Esophagus muscularis mucosa (tissue), 4 donors: ENCODE measurements around the gene INPP1. TPM values are rescaled to one million over a fixed set of nuclear protein-coding genes. Genes with fewer than 3 reads are reported as not detected.
"Not testable (repeated sequence)": the region's sequence is repeated elsewhere in the genome, so short reads cannot be mapped to it uniquely, and the experiment has no call there.

Experiments used
- DNase-seq: peaks from one replicate; pipeline ENCODE4 v3.0.0-alpha.2; 2017; ENCODE audit errors: extremely low spot score
- H3K27ac ChIP-seq, 4 donors: fragments of 200-600 bp; sonication (generic); replicated peaks in 1 of 4; 1 replicate in 3 of 4; 2 replicates in 1 of 4; pipeline ENCODE4 v1.5.1; 2016 to 2019; ENCODE audit warnings: mild to moderate bottlenecking in 1 of 4
- H3K27me3 ChIP-seq, 4 donors: fragments of 200-600 bp; sonication (generic); one replicate each; pipeline versions ENCODE4 v1.5.1 to v1.6.0; 2016 to 2019
- H3K36me3 ChIP-seq, 4 donors: fragments of 200-600 bp; sonication (generic); one replicate each; pipeline ENCODE4 v1.5.1; 2016 to 2019
- H3K4me1 ChIP-seq, 4 donors: fragments of 200-600 bp; sonication (generic); one replicate each; pipeline ENCODE4 v1.5.1; 2016 to 2019
- H3K4me3 ChIP-seq, 4 donors: fragments of 200-600 bp; sonication (generic); 1 replicate in 2 of 4; 2 replicates in 2 of 4; pipeline ENCODE4 v1.5.1; 2016 to 2019; ENCODE audit warnings: mild to moderate bottlenecking in 4 of 4, moderate library complexity in 1 of 4
- H3K9me3 ChIP-seq, 4 donors: fragments of 200-600 bp; sonication (generic); 1 replicate in 3 of 4; 2 replicates in 1 of 4; pipeline ENCODE4 v1.5.1; 2016 to 2019
- EP300 ChIP-seq: sonication (generic); formaldehyde crosslinking; IDR thresholded peaks from one replicate; pipeline ENCODE4 v1.6.1; 2017; ENCODE audit warnings: antibody characterized with exemption
- POLR2A ChIP-seq: fragments of 450-650 bp; IDR thresholded peaks from one replicate; pipeline ENCODE4 v1.6.1; 2017; ENCODE audit warnings: antibody characterized with exemption, moderate library complexity, mild to moderate bottlenecking, low read depth
- POLR2AphosphoS5 ChIP-seq, 2 donors: sonication (generic); formaldehyde crosslinking; IDR thresholded peaks; one replicate each; pipeline ENCODE4 v1.6.1; 2017; ENCODE audit warnings: antibody characterized with exemption in 2 of 2
- WGBS: methylation state at CpG from one replicate; pipeline ENCODE4 v1.1.5; 2018; 5-methylcytosine and 5-hydroxymethylcytosine counted together
- intact Hi-C: fragments of 100-400 bp; cut with DNase I; formaldehyde crosslinking; loops from one replicate; pipeline ENCODE4 v1.15.1; 2023
- total RNA-seq, 4 donors: library from RNA; depleted of rRNA; stranded (reverse); fragments of >200 nt; gene quantifications; one replicate each; pipeline versions ENCODE4 v1.1.0 to v1.2.1, GENCODE V29; 2016
- TF ChIP-seq, protein P1 (sequence below), 3 experiments: fragments of 200-600 bp in 2 of 3; fragments of 450-650 bp in 1 of 3; sonication (generic) in 2 of 3; IDR thresholded peaks; one replicate each; pipeline ENCODE4 v1.5.1; 2017 to 2019; ENCODE audit warnings: antibody characterized with exemption in 3 of 3, mild to moderate bottlenecking in 2 of 3, moderate library complexity in 1 of 3

The INPP1 gene, protein sequence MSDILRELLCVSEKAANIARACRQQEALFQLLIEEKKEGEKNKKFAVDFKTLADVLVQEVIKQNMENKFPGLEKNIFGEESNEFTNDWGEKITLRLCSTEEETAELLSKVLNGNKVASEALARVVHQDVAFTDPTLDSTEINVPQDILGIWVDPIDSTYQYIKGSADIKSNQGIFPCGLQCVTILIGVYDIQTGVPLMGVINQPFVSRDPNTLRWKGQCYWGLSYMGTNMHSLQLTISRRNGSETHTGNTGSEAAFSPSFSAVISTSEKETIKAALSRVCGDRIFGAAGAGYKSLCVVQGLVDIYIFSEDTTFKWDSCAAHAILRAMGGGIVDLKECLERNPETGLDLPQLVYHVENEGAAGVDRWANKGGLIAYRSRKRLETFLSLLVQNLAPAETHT
- total RNA-seq = 10 to 100 TPM; 17.1 to 23.6 (median 21.0) TPM

DNA sequence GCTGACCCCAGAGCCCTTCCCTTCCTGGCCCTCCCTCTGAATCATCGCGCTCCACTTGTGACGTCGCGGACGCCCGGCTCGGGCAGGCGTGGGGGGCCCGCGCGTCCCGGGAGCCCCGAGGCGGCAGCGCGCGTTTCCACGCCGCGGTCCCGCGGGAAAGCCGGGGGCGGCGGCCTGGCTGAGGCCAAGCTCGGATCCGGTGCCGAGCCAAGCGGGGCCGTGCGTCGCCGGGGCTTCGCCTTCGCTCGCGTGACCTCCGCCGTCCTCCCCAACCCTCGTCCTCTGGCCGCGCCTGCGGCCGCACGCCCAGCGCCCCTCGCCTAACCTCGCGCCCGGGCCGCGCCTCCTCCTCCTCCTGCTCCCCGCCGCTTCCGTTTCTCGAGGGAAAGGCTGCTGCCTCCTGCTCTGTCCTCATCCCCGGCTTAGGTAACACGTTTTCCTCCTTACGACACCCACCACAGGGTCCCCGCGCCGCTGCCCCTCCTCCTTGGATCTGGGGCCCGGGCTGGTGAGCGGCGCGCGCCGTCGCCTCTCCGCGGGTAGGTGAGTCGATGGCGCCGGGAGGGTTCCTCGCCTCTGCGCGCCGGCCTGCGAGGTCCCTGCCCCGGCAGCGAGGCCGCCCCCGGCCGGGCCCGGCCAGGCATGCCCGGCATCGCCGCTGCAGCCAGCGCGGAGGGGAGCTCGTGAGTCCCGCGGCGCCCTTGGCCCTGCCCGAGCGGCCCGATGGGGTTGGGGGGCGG, at the start of gene INPP1:
TSS of gene INPP1 (plus strand) at position 54 of the 740 bp plus-strand sequence. CDS start 16,514 bp downstream, outside the sequence.
- Histone ChIP-seq H3K36me3 (peaks cover 0 to under 1% (median 0%) of the 10 kb centered on the region in 4 donors), H3K27me3 (no peaks in the 10 kb centered on the region), H3K4me3 (peak within 1 kb of the TSS; percentile 82 to 89 (median 84)), H3K4me1 (peaks cover 20 to 42% (median 40%) of the 10 kb centered on the region in 4 donors), H3K27ac (peak within 1 kb of the TSS; percentile 95 to 98 (median 97)), H3K9me3 (no peaks in the 10 kb centered on the region)
- TF ChIP-seq POLR2AphosphoS5 (IDR thresholded peaks at IDR 0.05) (peak; percentile 65 to 80), EP300 (no peak)
- intact Hi-C loops = no loop called here
- 0% methylated on average over 53 of the region's 99 CpGs for WGBS
- no peak for DNase-seq

DNA sequence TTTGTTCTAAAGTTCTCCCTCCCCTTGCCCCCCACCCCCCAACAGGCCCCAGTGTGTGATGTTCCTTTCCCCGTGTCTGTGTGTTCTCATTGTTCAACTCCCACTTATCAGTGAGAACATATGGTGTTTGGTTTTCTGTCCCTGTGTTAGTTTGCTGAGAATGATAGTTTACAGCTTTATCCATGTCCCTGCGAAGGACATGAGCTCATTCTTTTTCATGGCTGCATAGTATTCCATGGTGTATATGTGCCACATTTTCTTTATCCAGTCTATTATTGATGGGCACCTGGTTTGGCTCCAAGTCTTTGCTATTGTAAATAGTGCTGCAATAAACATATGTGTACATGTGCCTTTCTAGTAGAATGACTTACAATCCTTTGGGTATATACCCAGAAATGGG, 45.5 kb upstream of the INPP1 start:
- H3K4me3 ChIP-seq, H3K27ac ChIP-seq, DNase-seq, intact Hi-C loops, H3K9me3 ChIP-seq, H3K27me3 ChIP-seq, H3K4me1 ChIP-seq: not testable (repeated sequence)
- H3K36me3 ChIP-seq = peaks cover 11 to 36% (median 17%) of the 10 kb centered on the region in 4 donors
- 100% methylated on average over 2 of the region's 2 CpGs for WGBS

DNA sequence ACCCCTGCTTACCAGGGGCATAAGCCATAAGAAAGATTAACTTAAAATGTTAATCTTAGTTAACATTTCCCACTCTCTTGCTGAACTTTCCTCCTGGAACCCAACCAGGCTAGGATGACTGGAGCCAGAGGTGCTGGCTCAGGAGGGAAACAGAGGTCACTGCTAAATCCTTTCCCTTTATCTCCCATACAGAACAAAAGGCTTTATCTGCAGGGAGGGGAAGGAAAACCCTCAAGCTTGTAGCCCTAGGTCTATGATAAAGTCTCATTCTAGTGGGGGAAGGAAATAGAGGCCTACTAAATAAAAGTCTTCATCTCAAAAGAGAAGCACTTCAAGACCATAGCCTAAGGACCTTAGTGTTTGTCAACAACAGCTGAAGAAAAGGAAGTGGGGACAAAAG, 42.4 kb upstream of the INPP1 start:
- Histone ChIP-seq H3K4me1 (peaks cover 0 to 6% (median 0%) of the 10 kb centered on the region in 4 donors), H3K36me3 (peaks cover 0 to 19% (median 6%) of the 10 kb centered on the region in 4 donors), H3K27me3 (no peaks in the 10 kb centered on the region), H3K9me3 (no peaks in the 10 kb centered on the region), H3K27ac (no peak overlapping the region), H3K4me3 (no peak overlapping the region)
- intact Hi-C loops = no loop called here
- DNase-seq = no peak
- TF ChIP-seq EP300 (no peak), POLR2AphosphoS5 (IDR thresholded peaks at IDR 0.05) (no peak), POLR2A (no peak)
- TF ChIP-seq, protein P1, sequence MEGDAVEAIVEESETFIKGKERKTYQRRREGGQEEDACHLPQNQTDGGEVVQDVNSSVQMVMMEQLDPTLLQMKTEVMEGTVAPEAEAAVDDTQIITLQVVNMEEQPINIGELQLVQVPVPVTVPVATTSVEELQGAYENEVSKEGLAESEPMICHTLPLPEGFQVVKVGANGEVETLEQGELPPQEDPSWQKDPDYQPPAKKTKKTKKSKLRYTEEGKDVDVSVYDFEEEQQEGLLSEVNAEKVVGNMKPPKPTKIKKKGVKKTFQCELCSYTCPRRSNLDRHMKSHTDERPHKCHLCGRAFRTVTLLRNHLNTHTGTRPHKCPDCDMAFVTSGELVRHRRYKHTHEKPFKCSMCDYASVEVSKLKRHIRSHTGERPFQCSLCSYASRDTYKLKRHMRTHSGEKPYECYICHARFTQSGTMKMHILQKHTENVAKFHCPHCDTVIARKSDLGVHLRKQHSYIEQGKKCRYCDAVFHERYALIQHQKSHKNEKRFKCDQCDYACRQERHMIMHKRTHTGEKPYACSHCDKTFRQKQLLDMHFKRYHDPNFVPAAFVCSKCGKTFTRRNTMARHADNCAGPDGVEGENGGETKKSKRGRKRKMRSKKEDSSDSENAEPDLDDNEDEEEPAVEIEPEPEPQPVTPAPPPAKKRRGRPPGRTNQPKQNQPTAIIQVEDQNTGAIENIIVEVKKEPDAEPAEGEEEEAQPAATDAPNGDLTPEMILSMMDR (IDR thresholded peaks at IDR 0.05) = no peak

DNA sequence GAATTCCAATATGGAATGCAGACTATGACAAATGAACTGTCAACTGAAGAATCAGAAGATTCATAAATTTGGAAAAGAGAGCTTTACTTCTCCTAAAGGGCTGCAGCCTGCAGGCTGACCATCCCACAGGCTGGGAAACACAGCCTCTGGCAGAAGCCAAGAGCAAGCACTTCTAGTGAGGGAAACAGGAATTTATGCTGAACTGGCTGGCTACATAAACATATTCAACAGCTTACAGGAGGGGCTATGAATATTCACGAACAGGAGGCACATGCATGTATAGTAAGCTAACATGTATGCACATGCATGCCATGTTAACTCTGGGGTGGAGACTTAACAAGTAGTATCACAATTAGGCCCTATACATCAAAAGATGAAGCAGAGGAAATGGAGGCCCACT, 41.3 kb upstream of the INPP1 start:
- WGBS = 94% methylated on average over 1 of the region's 1 CpG
- intact Hi-C loops = no loop called here
- no peak for DNase-seq

DNA sequence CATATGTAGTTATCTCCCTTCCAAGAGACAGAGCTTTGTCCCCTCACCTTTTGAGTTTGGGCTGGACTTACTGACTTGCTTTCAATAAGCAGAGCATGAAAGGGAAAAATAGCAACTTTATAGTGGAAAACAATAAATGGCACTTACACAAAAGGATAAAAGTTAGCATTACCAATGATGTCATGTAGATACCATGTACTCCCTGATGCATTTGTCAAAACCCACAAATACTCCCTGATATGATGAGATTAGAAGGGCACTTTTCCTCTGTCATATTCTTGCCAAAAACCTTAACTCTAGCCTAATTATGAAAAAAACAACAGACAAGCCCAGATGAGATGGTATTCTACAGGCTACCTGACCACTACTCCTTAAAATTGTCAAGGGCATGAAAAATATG, 39.7 kb upstream of the INPP1 start:
- intact Hi-C loops = no loop called here
- H3K27me3 ChIP-seq = no peaks in the 10 kb centered on the region
- TF ChIP-seq EP300 = no peak
- TF ChIP-seq POLR2AphosphoS5 (IDR thresholded peaks at IDR 0.05) = no peak
- TF ChIP-seq POLR2A = no peak
- TF ChIP-seq, protein P1 (IDR thresholded peaks at IDR 0.05) = no peak
- peaks cover 0 to 6% (median 0%) of the 10 kb centered on the region in 4 donors for H3K4me1 ChIP-seq
- peaks cover 0 to 16% (median 0%) of the 10 kb centered on the region in 4 donors for H3K36me3 ChIP-seq
- no peak overlapping the region for H3K4me3 ChIP-seq
- DNase-seq = no peak
- no peak overlapping the region for H3K27ac ChIP-seq
- H3K9me3 ChIP-seq = no peaks in the 10 kb centered on the region

More for the DNA sequence above, 41.3 kb upstream of the INPP1 start:
- TF ChIP-seq EP300 = no peak
- no peak for TF ChIP-seq POLR2AphosphoS5 (IDR thresholded peaks at IDR 0.05)
- no peak for TF ChIP-seq POLR2A
- TF ChIP-seq, protein P1 (IDR thresholded peaks at IDR 0.05) = no peak
- Histone ChIP-seq H3K4me3 (no peak overlapping the region), H3K4me1 (peaks cover 0 to 6% (median 0%) of the 10 kb centered on the region in 4 donors), H3K9me3 (no peaks in the 10 kb centered on the region), H3K27ac (no peak overlapping the region), H3K36me3 (peaks cover 0 to 16% (median 0%) of the 10 kb centered on the region in 4 donors), H3K27me3 (no peaks in the 10 kb centered on the region)
